PC-9 (cell line): ENCODE results near the gene ZNF134.

ENCODE experiments used
- EZH2 ChIP-seq: fragments of 200-600 bp; sonication (generic); IDR thresholded peaks from 2 replicates; pipeline ENCODE4 v1.8.0; 2017; ENCODE audit warnings: antibody characterized with exemption, low read depth
- TF ChIP-seq, protein P1 (sequence below): fragments of 200-600 bp; sonication (generic); conservative IDR thresholded peaks from 2 replicates; pipeline ENCODE4 v1.6.1; 2017; ENCODE audit warnings: mixed run types, antibody characterized with exemption, mild to moderate bottlenecking, moderate library complexity

DNA sequence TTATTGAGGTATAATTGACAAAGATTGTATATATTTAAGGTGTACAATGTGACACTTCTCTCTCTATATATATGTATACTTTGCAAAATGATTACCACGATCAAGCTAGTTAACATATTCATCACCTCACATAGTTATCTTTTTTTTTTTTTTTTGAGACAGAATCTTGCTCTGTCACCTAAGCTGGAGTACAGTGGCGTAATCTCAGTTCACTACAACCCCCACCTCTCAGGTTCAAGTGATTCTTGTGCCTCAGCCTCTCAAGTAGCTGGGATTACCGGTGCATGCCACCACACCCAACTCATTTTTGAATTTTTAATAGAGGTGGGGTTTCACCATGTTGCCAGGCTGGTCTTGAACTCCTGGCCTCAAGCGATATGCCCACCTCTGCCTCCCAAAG, 58.4 kb downstream of the ZNF134 start:
- TF ChIP-seq, protein P1, sequence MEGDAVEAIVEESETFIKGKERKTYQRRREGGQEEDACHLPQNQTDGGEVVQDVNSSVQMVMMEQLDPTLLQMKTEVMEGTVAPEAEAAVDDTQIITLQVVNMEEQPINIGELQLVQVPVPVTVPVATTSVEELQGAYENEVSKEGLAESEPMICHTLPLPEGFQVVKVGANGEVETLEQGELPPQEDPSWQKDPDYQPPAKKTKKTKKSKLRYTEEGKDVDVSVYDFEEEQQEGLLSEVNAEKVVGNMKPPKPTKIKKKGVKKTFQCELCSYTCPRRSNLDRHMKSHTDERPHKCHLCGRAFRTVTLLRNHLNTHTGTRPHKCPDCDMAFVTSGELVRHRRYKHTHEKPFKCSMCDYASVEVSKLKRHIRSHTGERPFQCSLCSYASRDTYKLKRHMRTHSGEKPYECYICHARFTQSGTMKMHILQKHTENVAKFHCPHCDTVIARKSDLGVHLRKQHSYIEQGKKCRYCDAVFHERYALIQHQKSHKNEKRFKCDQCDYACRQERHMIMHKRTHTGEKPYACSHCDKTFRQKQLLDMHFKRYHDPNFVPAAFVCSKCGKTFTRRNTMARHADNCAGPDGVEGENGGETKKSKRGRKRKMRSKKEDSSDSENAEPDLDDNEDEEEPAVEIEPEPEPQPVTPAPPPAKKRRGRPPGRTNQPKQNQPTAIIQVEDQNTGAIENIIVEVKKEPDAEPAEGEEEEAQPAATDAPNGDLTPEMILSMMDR, result no peak
- TF ChIP-seq EZH2, result no peak
